Hepatocyte (in vitro differentiated cells): ENCODE measurements around the gene CEACAM19.

ENCODE experiments used
- EZH2 ChIP-seq: fragments of 200-600 bp; sonication (generic); IDR thresholded peaks from 2 replicates; pipeline ENCODE4 v1.6.1; 2016; ENCODE audit warnings: antibody characterized with exemption, mild to moderate bottlenecking, borderline replicate concordance
- TF ChIP-seq, protein P1 (sequence below): fragments of 200-600 bp; sonication (generic); IDR thresholded peaks from 2 replicates; pipeline ENCODE4 v1.5.1; 2016; ENCODE audit warnings: antibody characterized with exemption, mild to moderate bottlenecking; ENCODE audit not compliant: poor library complexity

DNA sequence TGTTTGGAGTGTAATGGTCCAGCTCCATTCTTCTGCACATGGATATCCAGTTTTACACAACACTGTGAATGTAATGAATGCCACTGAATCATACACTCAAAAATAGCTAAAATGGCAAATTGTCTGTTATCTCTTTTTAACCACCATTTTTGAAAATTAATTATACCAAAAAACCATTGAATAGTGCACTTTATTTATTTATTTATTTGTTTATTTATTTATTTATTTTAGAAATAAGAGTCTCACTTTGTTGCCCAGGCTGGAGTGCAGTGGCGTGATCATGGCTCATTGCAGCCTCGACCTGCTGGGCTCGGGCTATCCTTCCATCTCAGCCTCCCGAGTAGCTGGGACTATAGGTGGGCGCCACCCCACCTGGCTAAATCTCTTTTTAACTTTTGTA is 7.3 kb upstream of the CEACAM19 start:
- TF ChIP-seq, protein P1, sequence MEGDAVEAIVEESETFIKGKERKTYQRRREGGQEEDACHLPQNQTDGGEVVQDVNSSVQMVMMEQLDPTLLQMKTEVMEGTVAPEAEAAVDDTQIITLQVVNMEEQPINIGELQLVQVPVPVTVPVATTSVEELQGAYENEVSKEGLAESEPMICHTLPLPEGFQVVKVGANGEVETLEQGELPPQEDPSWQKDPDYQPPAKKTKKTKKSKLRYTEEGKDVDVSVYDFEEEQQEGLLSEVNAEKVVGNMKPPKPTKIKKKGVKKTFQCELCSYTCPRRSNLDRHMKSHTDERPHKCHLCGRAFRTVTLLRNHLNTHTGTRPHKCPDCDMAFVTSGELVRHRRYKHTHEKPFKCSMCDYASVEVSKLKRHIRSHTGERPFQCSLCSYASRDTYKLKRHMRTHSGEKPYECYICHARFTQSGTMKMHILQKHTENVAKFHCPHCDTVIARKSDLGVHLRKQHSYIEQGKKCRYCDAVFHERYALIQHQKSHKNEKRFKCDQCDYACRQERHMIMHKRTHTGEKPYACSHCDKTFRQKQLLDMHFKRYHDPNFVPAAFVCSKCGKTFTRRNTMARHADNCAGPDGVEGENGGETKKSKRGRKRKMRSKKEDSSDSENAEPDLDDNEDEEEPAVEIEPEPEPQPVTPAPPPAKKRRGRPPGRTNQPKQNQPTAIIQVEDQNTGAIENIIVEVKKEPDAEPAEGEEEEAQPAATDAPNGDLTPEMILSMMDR: no peak
- no peak for TF ChIP-seq EZH2
